HG02981 (cell line): ENCODE results near the gene WNT3A.

Source experiments
- ATAC-seq: cut with Tn5 transposase; IDR thresholded peaks from one replicate; pipeline ENCODE4 v1.9.1; 2021; ENCODE audit warnings: mild to moderate bottlenecking, moderate library complexity; ENCODE audit not compliant: unreplicated experiment

The WNT3A gene

GRCh38 chr1:228065543-228066347, 58.9 kb downstream of the WNT3A start:
- no peak for ATAC-seq

- no peak for ATAC-seq
Measured at GRCh38 chr1:228066416-228066815, 59.6 kb downstream of the WNT3A start.

GRCh38 chr1:228066891-228067654, 60.3 kb downstream of the WNT3A start:
- no peak for ATAC-seq

GRCh38 chr1:228068359-228068758, 61.6 kb downstream of the WNT3A start:
- ATAC-seq, result no peak

GRCh38 chr1:228070173-228070572, 63.4 kb downstream of the WNT3A start:
- no peak for ATAC-seq

- ATAC-seq, result no peak
Measured at GRCh38 chr1:228070851-228071250, 64.1 kb downstream of the WNT3A start.

- no peak for ATAC-seq
Measured at GRCh38 chr1:228071839-228072657, 65.2 kb downstream of the WNT3A start.

- no peak for ATAC-seq
Measured at GRCh38 chr1:228072658-228073043, 65.9 kb downstream of the WNT3A start.

- no peak for ATAC-seq
Measured at GRCh38 chr1:228073061-228073856, 66.5 kb downstream of the WNT3A start.

- ATAC-seq, result no peak
Measured at GRCh38 chr1:228073857-228074545, 67.2 kb downstream of the WNT3A start.

GRCh38 chr1:228074954-228075730, 68.3 kb downstream of the WNT3A start:
- ATAC-seq, result no peak

GRCh38 chr1:228075801-228076271, 69.0 kb downstream of the WNT3A start:
- ATAC-seq, result no peak

- ATAC-seq, result no peak
Measured at GRCh38 chr1:228076796-228077430, 70.1 kb downstream of the WNT3A start.

GRCh38 chr1:228077565-228078330, 71.0 kb downstream of the WNT3A start:
- no peak for ATAC-seq

GRCh38 chr1:228079013-228079412, 72.2 kb downstream of the WNT3A start:
- ATAC-seq, result no peak

GRCh38 chr1:228079601-228080263, 72.9 kb downstream of the WNT3A start:
- no peak for ATAC-seq

- no peak for ATAC-seq
Measured at GRCh38 chr1:228081144-228081543, 74.3 kb downstream of the WNT3A start.
